ENCODE results near the gene AGTPBP1.
"Not testable (repeated sequence)": the region's sequence is repeated elsewhere in the genome, so short reads cannot be mapped to it uniquely, and the experiment has no call there.

The AGTPBP1 gene

DNA sequence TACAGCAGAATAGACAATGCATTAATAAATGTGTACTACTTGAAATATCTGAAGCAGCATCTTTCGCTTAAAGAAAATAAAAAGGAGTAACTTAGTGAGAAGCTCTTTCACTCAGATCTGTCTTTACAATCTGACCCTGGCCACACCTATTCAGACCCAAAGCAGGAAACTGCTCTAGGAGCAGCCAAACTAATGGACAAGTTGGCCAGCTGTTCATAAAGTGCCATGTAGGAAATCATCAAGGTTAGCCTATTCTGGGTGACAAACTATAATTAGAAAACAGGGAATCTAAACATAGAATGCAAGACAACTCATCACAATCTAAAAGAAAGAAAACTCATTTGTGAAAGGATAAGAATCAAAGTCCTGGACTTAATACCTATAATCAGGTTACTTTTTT, 101.3 kb downstream of the AGTPBP1 start:
- no peak for DNase-seq (ENCODE audit: low read depth in 1 of 2, low spot score in 1 of 2)

GRCh38 chr9:85639675-85640186, 102.0 kb downstream of the AGTPBP1 start:
- no peak for DNase-seq (ENCODE audit: low read depth in 1 of 2, low spot score in 1 of 2)

DNA sequence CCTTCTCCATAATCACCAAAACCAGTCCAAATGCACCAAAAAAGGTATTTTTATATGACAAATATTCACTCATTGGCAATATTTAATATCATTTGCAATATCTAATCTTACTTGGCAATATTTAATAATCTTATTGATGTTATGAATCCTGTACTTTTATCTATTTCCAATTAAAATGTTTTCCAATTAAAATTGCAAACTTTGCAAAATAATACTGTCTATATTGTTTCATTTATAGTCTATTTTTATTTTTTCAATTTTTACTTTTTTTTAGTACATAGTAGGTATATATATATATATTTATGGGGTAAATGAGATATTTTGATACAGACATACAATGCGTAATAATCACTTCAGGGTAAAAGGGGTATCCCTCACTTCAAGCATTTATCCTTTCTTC, 109.9 kb downstream of the AGTPBP1 start:
- no peak for DNase-seq (ENCODE audit: low read depth in 1 of 2, low spot score in 1 of 2)

- no peak for DNase-seq (ENCODE audit: low read depth in 1 of 2, low spot score in 1 of 2)
Observed at GRCh38 chr9:85630676-85631075, 111.1 kb downstream of the AGTPBP1 start.

GRCh38 chr9:85617141-85617670, 124.5 kb downstream of the AGTPBP1 start:
- DNase-seq (ENCODE audit: low read depth in 1 of 2, low spot score in 1 of 2): no peak

- no peak for DNase-seq (ENCODE audit: low read depth in 1 of 2, low spot score in 1 of 2)
Observed at GRCh38 chr9:85615792-85616191, 126.0 kb downstream of the AGTPBP1 start.

- DNase-seq (ENCODE audit: low read depth in 1 of 2, low spot score in 1 of 2): no peak
Observed at GRCh38 chr9:85610074-85610860, 131.5 kb downstream of the AGTPBP1 start.

- DNase-seq (ENCODE audit: low read depth in 1 of 2, low spot score in 1 of 2): no peak
Observed at GRCh38 chr9:85605905-85606304, 135.8 kb downstream of the AGTPBP1 start.

GRCh38 chr9:85603936-85604335, 137.8 kb downstream of the AGTPBP1 start:
- no peak for DNase-seq (ENCODE audit: low read depth in 1 of 2, low spot score in 1 of 2)

DNA sequence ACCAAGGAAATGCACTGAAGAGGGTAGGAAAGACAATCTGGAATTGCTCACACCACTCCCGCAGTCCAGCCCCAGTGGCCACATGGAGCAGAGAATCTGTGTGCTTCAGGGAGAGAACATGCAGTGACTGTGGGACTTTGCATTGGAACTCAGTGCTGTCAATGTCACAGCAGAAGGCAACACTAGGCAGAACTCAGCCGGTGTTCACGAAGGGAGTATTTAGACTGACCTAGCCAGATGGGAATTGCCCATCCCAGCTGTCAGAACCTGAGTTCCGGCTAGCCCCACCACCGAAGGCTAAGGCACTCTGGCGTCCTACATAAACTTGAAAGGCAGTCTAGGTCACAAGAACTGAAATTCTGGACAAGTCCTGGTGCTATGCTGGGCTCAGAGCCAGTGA, 139.0 kb downstream of the AGTPBP1 start:
- DNase-seq (ENCODE audit: low read depth in 1 of 2, low spot score in 1 of 2): no peak

GRCh38 chr9:85600675-85601263, 141.0 kb downstream of the AGTPBP1 start:
- no peak for DNase-seq (ENCODE audit: low read depth in 1 of 2, low spot score in 1 of 2)

DNA sequence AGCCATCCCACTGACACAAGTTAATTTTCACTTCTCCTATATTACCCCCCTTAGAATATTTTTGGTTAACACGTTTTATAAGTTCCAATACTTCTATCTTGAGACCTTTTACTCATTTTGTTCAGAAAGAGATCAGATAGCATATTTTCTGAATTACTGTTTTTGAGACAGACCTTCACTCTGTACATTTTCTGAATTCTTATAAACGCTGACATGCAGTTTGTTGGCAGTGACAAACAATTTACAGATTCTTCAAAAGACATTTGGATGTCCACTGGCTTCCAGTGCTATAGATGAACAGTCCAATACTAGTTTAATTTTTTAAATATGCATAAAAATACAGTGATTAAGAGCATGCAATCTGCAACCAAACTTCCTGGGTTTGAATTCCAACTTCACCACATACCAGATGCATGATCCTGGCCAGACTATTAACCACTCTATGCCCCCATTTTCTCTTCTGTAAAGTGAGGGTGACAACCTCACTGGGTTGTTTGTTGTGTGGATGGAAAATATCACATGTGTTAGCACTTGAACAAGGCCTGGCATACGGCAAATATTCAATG, 142.1 kb downstream of the AGTPBP1 start:
- DNase-seq (ENCODE audit: low read depth in 1 of 2, low spot score in 1 of 2): no peak

DNA sequence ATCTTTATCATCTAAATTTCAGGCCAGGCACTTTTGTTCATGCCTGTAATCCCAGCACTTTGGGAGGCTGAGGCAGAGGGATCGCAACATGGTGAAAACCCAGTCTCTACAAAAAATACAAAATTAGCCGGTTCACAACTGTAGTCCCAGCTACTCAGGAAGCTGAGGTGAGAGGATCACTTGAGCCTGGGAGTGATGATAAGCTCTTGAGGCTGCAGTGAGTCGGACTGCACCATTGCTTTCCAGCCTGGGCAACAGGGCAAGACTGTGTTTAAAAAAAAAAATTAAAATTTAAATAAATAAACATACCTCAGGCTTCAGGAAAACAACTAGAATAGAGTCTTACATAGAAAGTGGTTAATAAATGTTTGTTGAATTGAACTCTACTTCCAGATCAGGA, 147.4 kb downstream of the AGTPBP1 start:
- no peak for DNase-seq (ENCODE audit: low read depth in 1 of 2, low spot score in 1 of 2)

- no peak for DNase-seq (ENCODE audit: low read depth in 1 of 2, low spot score in 1 of 2)
Observed at GRCh38 chr9:85586684-85587083, 155.1 kb downstream of the AGTPBP1 start.

DNA sequence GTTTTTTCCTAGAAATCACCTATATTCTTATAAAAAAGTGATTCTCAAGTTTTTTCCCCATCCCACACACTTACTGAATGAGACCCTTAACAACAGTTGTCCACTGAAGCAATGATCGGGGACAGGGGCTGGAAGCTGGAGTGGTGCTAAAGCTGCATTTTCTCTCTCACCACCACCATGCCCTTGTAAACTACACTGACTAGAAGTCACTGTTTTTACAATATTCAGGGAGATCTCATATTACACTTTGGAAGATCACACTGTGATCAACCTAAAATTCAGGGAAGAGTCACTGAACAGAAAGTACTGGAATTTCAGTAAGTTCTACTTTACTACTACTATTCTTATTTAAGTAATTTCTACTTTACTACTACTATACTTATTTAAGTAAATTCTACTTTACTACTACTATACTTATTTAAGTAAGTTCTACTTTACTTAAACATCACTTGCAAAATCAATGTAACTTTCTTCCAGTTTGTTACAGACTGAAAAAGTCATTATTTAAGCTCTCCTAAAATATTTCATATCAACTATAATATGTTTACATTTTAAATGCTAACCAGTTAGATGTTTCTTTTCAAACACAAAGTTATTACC, 164.3 kb downstream of the AGTPBP1 start:
- no peak for DNase-seq (ENCODE audit: low read depth in 1 of 2, low spot score in 1 of 2)

DNA sequence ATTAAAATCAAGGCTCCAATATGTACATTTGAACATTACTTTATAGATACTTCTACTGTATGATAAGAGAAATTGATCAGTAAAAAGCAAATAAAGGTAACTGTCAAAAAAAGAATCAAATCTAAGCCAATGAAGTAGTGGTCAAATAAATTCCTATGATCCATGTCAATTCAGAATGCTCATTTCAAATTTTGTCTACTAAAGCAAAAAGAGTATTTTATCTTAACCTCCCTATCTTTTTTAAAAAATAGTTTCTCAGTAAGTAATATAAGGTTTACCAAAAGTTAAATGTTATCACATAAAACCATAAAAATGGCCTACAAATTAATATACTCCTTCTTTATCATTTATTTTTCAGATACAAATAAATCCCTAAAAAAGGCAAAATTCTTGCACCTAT, 165.9 kb downstream of the AGTPBP1 start:
- DNase-seq (ENCODE audit: low read depth in 1 of 2, low spot score in 1 of 2): no peak

GRCh38 chr9:85573546-85573945, 168.2 kb downstream of the AGTPBP1 start:
- DNase-seq (ENCODE audit: low read depth in 1 of 2, low spot score in 1 of 2): not testable (repeated sequence)

- DNase-seq (ENCODE audit: low read depth in 1 of 2, low spot score in 1 of 2): not testable (repeated sequence)
Observed at GRCh38 chr9:85572917-85573316, 168.8 kb downstream of the AGTPBP1 start.

DNA sequence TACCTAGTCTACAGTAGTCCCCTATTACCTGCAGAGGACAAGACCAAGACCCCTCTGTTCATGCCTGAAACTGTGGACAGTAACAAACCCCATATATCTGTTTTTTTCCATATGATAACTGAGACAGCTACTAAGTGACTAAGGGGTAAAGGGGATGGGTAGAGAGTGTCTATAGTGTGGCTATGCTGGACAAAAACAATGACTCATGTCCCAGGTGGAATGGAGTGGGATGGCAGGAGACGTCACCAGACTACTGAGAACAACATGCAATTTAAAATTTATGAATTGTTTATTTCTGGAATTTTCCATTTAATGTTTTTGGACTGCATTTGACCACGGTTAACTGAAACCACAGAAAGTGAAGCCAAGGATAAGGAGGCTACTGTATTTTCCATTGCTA, 171.8 kb downstream of the AGTPBP1 start:
- DNase-seq (ENCODE audit: low read depth in 1 of 2, low spot score in 1 of 2): no peak

DNA sequence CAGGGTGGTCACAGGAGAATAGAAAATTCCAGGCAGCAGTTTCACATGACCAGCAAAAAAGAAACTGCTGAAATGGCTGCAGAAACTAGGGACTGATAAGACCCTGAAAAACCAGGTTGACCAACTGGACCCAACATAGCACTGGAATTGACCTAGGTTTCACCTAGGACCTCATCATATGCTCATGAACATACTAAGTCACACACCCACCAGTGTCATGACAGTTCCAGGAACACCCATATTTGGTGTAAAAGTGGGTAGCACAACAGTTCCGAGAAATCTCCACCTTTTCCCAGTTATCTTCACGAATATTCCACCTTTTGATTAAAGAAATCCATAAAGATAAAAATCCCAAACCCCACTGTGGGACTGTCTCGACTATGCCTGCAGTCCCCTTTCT, 182.2 kb downstream of the AGTPBP1 start:
- DNase-seq (ENCODE audit: low read depth in 1 of 2, low spot score in 1 of 2): no peak

- no peak for DNase-seq (ENCODE audit: low read depth in 1 of 2, low spot score in 1 of 2)
Observed at GRCh38 chr9:85554349-85554748, 187.4 kb downstream of the AGTPBP1 start.

GRCh38 chr9:85553475-85553874, 188.3 kb downstream of the AGTPBP1 start:
- DNase-seq (ENCODE audit: low read depth in 1 of 2, low spot score in 1 of 2): no peak
